ENCODE measurements around the gene SEMA6D. TPM values are rescaled to one million over a fixed set of nuclear protein-coding genes. Genes with fewer than 3 reads are reported as not detected.

Gene SEMA6D
- total RNA-seq, 1 experiment from 2014 or later = 15.8 TPM

DNA sequence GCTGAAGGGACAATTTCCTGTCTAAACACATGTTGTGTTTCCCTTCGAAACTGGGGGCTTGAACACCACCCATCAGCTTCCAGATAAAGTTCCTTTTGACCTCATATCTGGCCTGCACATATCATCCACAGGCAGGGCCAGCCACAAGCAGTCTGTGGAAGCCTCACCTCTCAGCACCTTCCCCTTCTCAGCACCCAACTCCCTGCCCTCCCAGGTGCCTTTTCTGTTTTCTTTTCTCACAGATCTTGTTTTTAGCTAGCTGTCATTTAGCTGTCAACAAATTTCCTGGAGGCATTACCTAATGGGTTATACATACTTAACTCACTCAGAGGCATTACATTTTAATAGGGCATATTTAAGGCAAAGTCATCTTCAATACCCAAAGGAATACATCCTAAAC, 93.9 kb downstream of the SEMA6D start:
- Histone ChIP-seq H3K4ac (ENCODE audit: low read depth, low read length) (no peak overlapping the region), H2BK15ac (ENCODE audit: low read depth, low read length) (no peak overlapping the region), H3K4me2 (ENCODE audit: insufficient read depth, insufficient read length, low read length) (no peak overlapping the region), H3K79me2 (ENCODE audit: insufficient read depth, low read length) (no peaks in the 10 kb centered on the region), H3K14ac (ENCODE audit: insufficient read depth, low read length) (no peak overlapping the region), H3K27me3 (ENCODE audit: insufficient read depth, low read length) (no peaks in the 10 kb centered on the region), H4K20me1 (ENCODE audit: control insufficient read depth, insufficient read depth, insufficient read length) (no peaks in the 10 kb centered on the region), H3K9ac (ENCODE audit: extremely low read depth, insufficient read length, low read length) (no peak overlapping the region), H2BK12ac (ENCODE audit: insufficient read length, low read depth, low read length) (no peak overlapping the region), H2BK20ac (ENCODE audit: low read depth, low read length, poor library complexity, severe bottlenecking) (no peak overlapping the region), H4K5ac (ENCODE audit: insufficient read length, low read depth, low read length) (no peak overlapping the region), H2AK5ac (ENCODE audit: insufficient read length, low read length) (no peak overlapping the region), H3K18ac (ENCODE audit: insufficient read length, low read depth, low read length) (no peak overlapping the region), H4K91ac (ENCODE audit: insufficient read length, low read depth, low read length) (no peak overlapping the region), H3K27ac (ENCODE audit: insufficient read length, low read depth, low read length) (no peak overlapping the region), H3K4me1 (ENCODE audit: insufficient read depth, low read length) (no peaks in the 10 kb centered on the region), H3K79me1 (ENCODE audit: insufficient read depth, low read depth, low read length, poor library complexity, severe bottlenecking) (no peaks in the 10 kb centered on the region), H4K8ac (replicated peaks; ENCODE audit: insufficient read length, low read depth, low read length) (no peak overlapping the region), H2BK5ac (ENCODE audit: insufficient read length, low read length) (no peak overlapping the region), H3K9me3 (ENCODE audit: control insufficient read depth, low read depth, low read length) (no peaks in the 10 kb centered on the region), H3K23me2 (ENCODE audit: insufficient read length, low read depth, low read length, poor library complexity, severe bottlenecking) (no peaks in the 10 kb centered on the region), H2BK120ac (ENCODE audit: low read depth, low read length, poor library complexity, severe bottlenecking) (no peak overlapping the region), H2AFZ (ENCODE audit: low read length) (no peak overlapping the region), H3K23ac (ENCODE audit: insufficient read length, low read depth, low read length) (no peak overlapping the region), H3K56ac (ENCODE audit: insufficient read length, low read depth, low read length) (no peak overlapping the region), H3T11ph (ENCODE audit: low read length) (no peak overlapping the region)
- Mint-ChIP-seq H3K4me3 (no peak overlapping the region; a peak in 1 of 5 replicates), H3K36me3 (ENCODE audit: insufficient read depth in 1 of 3, low read depth in 3 of 3) (no peaks in the 10 kb centered on the region), H3K4me1 (peaks cover 6 to 15% of the 10 kb centered on the region in 2 experiments), H3K9me3 (no peaks in the 10 kb centered on the region), H3K27ac (peak overlapping the region in 1 of 3 experiments; percentile 32; a peak in 1 of 7 replicates), H3K27me3 (ENCODE audit: low read depth) (no peaks in the 10 kb centered on the region)
- TF ChIP-seq, protein P1, sequence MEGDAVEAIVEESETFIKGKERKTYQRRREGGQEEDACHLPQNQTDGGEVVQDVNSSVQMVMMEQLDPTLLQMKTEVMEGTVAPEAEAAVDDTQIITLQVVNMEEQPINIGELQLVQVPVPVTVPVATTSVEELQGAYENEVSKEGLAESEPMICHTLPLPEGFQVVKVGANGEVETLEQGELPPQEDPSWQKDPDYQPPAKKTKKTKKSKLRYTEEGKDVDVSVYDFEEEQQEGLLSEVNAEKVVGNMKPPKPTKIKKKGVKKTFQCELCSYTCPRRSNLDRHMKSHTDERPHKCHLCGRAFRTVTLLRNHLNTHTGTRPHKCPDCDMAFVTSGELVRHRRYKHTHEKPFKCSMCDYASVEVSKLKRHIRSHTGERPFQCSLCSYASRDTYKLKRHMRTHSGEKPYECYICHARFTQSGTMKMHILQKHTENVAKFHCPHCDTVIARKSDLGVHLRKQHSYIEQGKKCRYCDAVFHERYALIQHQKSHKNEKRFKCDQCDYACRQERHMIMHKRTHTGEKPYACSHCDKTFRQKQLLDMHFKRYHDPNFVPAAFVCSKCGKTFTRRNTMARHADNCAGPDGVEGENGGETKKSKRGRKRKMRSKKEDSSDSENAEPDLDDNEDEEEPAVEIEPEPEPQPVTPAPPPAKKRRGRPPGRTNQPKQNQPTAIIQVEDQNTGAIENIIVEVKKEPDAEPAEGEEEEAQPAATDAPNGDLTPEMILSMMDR (conservative IDR thresholded peaks at IDR 0.05) = no peak
- no peak for DNase-seq
- no CpG with 5 or more reads among the region's 1 CpG for WGBS (ENCODE audit: extremely low coverage, insufficient read length, low lambda C conversion rate)

Measured in H9 (cell line).